Activated naive CD4-positive, alpha-beta T cell treated with anti-CD3 and anti-CD28 coated beads, Interleukin-2, amount 50 U/mL, for 24 hours (primary cell): ENCODE results near the gene NSFL1C.
"Not testable (repeated sequence)": the region's sequence is repeated elsewhere in the genome, so short reads cannot be mapped to it uniquely, and the experiment has no call there.

Experiments used
- H3K27ac Mint-ChIP-seq: one replicate; pipeline ENCODE4 v1.8.0; 2021; ENCODE audit warnings: mild to moderate bottlenecking, mixed read lengths
- H3K27me3 Mint-ChIP-seq: one replicate; pipeline ENCODE4 v1.8.0; 2021; ENCODE audit warnings: mixed read lengths
- H3K36me3 Mint-ChIP-seq: one replicate; pipeline ENCODE4 v1.8.0; 2021; ENCODE audit warnings: mixed read lengths
- H3K4me1 Mint-ChIP-seq: one replicate; pipeline ENCODE4 v1.8.0; 2021; ENCODE audit warnings: mixed read lengths
- H3K4me3 Mint-ChIP-seq: one replicate; pipeline ENCODE4 v1.8.0; 2021; ENCODE audit warnings: mild to moderate bottlenecking, mixed read lengths
- H3K9me3 Mint-ChIP-seq: one replicate; pipeline ENCODE4 v1.8.0; 2021; ENCODE audit warnings: mixed read lengths

The NSFL1C gene

GRCh38 chr20:1398185-1398584 lies 68.5 kb downstream of the NSFL1C start:
- H3K27ac Mint-ChIP-seq, result not testable (repeated sequence)
- peaks cover 32% of the 10 kb centered on the region for H3K4me1 Mint-ChIP-seq

DNA sequence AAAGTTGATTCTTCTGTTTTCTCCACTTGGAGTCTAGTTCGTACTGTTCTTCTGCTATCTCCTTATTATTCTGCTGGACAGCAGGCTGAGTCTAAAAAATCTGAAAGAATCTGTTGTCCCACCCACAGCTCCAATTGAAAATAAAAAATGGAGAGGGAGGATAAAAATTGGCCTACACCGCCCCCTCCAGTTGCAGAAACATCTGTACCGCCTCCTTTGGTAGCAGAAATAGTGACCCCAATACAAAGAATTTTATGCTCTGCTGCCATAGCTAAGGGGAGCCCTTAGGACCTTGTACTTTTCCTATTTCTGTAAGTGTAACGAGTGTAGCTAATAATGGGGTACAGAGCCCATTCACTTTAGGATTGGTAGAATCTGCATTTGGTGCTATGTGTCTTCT lies 68.9 kb downstream of the NSFL1C start:
- Mint-ChIP-seq H3K27me3 (no peaks in the 10 kb centered on the region), H3K4me1 (peaks cover 32% of the 10 kb centered on the region), H3K9me3 (no peaks in the 10 kb centered on the region), H3K36me3 (peaks cover 1% of the 10 kb centered on the region), H3K4me3 (no peak overlapping the region), H3K27ac (no peak overlapping the region)

More at GRCh38 chr20:1398185-1398584, 68.5 kb downstream of the NSFL1C start:
- not testable (repeated sequence) for H3K27me3 Mint-ChIP-seq, H3K4me3 Mint-ChIP-seq, H3K9me3 Mint-ChIP-seq, H3K36me3 Mint-ChIP-seq

DNA sequence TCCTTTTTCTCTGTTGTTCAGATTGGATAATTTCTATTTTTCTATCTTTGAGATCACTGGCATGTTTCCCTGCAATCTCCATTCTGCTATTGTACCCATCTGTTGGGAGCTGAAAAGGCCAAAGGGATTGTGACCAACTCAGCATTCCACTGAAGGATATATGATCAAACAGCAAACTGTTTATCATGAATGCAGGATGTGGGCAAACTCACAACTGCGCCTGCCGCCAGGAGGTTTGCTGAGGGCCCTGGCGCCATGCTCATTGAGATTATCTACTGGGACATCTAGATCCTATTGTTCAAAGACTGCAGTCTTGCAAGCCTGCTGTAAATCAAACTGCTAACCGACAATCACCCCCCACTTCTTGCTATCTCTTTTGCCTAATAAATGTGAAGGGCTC lies 69.9 kb downstream of the NSFL1C start:
- H3K4me3 Mint-ChIP-seq, result no peak overlapping the region

GRCh38 chr20:1396264-1396663 lies 70.4 kb downstream of the NSFL1C start:
- Mint-ChIP-seq H3K27me3 (no peaks in the 10 kb centered on the region), H3K27ac (no peak overlapping the region), H3K4me3 (no peak overlapping the region), H3K9me3 (no peaks in the 10 kb centered on the region), H3K4me1 (peaks cover 31% of the 10 kb centered on the region), H3K36me3 (no peaks in the 10 kb centered on the region)

More for the DNA sequence above, 69.9 kb downstream of the NSFL1C start:
- Mint-ChIP-seq H3K9me3 (no peaks in the 10 kb centered on the region), H3K4me1 (peaks cover 27% of the 10 kb centered on the region), H3K36me3 (no peaks in the 10 kb centered on the region), H3K27me3 (no peaks in the 10 kb centered on the region), H3K27ac (no peak overlapping the region)

GRCh38 chr20:1394686-1395085 lies 72.0 kb downstream of the NSFL1C start:
- Mint-ChIP-seq H3K4me1 (peaks cover 47% of the 10 kb centered on the region), H3K27me3 (no peaks in the 10 kb centered on the region), H3K36me3 (no peaks in the 10 kb centered on the region), H3K4me3 (no peak overlapping the region), H3K27ac (peak overlapping the region; percentile 4), H3K9me3 (no peaks in the 10 kb centered on the region)

DNA sequence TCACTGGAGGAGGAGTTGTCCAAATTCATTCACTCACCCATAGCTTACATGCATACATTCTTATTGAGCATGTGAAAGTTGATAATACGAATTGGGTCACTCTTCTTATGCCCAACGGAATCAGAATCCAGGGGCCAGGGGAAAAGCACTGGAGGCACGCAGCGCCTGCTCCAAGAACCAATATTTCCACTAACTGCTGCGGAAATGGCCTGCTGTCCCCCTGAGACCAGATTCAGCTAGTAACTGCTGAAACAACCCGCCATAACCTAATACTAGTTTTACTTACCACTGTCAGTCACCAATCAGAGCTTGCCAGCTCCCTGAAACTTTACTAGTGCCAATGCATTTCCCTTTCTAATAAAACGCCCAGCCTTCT lies 73.2 kb downstream of the NSFL1C start:
- H3K4me3 Mint-ChIP-seq, result peak overlapping the region; percentile 98
- no peaks in the 10 kb centered on the region for H3K9me3 Mint-ChIP-seq
- peaks cover 57% of the 10 kb centered on the region for H3K4me1 Mint-ChIP-seq
- no peaks in the 10 kb centered on the region for H3K27me3 Mint-ChIP-seq
- peak overlapping the region; percentile 99 for H3K27ac Mint-ChIP-seq
- no peaks in the 10 kb centered on the region for H3K36me3 Mint-ChIP-seq

DNA sequence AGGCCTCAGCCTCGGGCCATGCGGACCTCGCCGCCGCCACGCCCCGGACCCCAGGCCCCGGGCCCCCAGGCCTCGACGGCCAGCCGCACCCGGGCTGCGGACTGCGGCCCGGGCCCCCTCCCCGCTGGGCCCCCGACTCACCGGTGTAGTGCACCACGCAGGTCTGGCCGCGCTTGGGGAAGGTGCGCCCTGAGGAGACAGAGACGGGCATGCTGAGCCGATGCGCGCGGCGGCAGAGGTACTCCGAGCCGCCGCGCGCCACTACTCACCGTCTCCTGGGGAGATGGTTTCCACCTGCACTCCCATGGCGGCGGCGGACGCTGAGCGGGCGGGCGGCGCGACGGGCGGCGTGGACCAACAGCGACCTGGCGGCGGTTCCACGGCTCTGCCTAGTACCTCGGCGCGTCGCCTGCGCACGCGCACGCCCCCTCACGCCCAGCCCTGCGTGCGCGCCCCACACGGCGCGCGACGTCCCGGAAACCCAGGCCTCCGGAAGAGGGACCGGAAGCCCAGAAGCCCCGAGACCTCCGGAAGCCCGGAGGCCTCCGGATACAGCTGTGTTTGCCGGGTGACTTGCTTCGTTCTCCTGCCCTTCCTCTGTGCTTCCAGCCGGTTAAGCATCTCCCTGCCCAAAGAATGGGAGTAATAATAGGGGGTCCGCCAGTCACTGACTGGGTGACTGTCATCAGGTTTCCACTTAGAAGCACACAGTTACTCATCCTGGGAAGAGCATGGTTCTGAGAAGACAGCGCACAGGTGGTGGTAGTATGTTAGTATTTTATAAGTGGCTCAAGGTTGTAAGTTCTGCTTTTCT lies 73.7 kb downstream of the NSFL1C start, which contains the start of gene FKBP1A:
Gene FKBP1A (minus strand): TSS at position 362 of the 814 bp plus-strand sequence. CDS start 56 bp downstream, at position 306.
- Mint-ChIP-seq H3K9me3 (no peaks in the 10 kb centered on the region), H3K4me3 (peak within 1 kb of the TSS; percentile 98), H3K36me3 (no peaks in the 10 kb centered on the region), H3K27ac (peak within 1 kb of the TSS; percentile 99), H3K27me3 (no peaks in the 10 kb centered on the region), H3K4me1 (peaks cover 63% of the 10 kb centered on the region)

- Mint-ChIP-seq H3K4me1 (peaks cover 69% of the 10 kb centered on the region), H3K36me3 (no peaks in the 10 kb centered on the region), H3K9me3 (no peaks in the 10 kb centered on the region), H3K27me3 (no peaks in the 10 kb centered on the region), H3K4me3 (peak overlapping the region; percentile 91), H3K27ac (peak overlapping the region; percentile 81)
These were observed 74.3 kb downstream of the NSFL1C start for GRCh38 chr20:1392443-1392692.
